Occipital lobe (tissue), 2 donors: ENCODE results near the gene TMEM253. TPM values are rescaled to one million over a fixed set of nuclear protein-coding genes. Genes with fewer than 3 reads are reported as not detected.
A peak's percentile ranks its signal among the peaks of the same experiment; 100 is the strongest.

Experiments
- DNase-seq: peaks from one replicate; lab custom pipeline; 2025; lab: John Stamatoyannopoulos, UW
- total RNA-seq: library from RNA; depleted of rRNA; stranded (reverse); fragments of >200 nt; gene quantifications from one replicate; pipeline ENCODE4 v1.2.3, GENCODE V29; 2014

The TMEM253 gene
- not detected for total RNA-seq

GRCh38 chr14:21100931-21101330 lies at the start of gene TMEM253:
TMEM253 (plus strand) TSS chr14:21101066; CDS start chr14:21101344, 278 bp downstream.
- no peak for DNase-seq

DNA sequence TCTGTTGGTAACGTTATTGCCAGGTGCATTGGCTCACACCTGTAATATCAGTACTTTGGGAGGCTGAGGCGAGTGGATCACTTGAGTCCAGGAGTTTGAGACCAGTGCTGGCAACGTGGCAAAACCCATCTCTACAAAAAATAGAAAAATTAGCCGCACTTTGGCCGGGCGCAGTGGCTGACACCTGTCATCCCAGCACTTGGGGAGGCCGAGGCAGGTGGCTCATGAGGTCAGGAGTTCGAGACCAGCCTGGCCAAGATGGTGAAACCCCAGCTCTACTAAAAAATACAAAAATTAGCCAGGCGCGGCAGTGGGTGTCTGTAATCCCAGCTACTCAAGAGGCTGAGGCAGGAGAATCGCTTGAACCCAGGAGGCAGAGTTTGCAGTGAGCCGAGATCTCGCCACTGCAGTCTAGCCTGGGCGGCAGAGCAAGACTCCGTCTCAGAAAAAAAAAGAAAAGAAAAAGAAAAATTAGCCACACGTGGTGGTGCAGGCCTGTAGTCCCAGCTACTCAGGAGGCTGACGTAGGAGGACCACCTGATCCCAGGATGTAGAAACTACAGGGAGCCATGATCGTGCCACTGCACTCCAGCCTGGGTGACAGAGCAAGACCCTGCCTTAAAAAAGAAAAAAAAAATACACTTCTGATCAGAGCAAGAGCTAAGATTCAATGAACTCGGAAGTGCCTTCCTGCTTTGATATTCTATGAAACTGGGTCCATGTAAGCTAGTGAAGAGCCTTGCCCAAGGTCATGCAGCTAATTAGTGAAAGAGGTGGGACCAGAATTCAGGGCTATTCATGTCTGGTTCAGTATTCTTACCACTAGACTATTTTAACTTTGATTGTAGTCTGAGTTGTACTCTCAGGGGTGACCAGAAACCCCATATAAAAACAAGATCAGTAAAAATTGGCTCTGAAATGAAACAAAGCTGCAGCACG lies 47.4 kb upstream of the TMEM253 start:
- no peak for DNase-seq

GRCh38 chr14:21054123-21054767 lies 46.6 kb upstream of the TMEM253 start:
- no peak for DNase-seq

DNA sequence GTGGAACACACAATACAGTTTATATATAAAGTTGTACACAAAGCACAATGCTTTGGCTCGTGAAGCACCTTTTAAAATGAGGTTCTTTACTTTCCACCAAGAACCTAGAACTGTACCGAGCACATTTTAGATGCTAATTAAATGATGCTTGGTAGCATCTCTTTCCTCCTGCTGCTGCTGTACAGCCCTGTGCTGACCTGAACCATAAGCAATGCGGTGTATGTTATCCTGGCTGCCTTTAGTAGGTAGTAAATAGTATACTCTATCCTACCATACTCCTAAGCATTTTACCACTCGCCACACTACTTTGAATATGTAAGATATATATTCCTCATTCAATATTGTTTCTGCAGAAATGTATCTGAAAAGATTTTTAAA lies 46.1 kb upstream of the TMEM253 start:
- DNase-seq: no peak

GRCh38 chr14:21055432-21056117 lies 45.3 kb upstream of the TMEM253 start:
- no peak for DNase-seq

GRCh38 chr14:21056520-21057163 lies 44.2 kb upstream of the TMEM253 start:
- DNase-seq: no peak

- DNase-seq: no peak
Observed at GRCh38 chr14:21057803-21058675, 42.8 kb upstream of the TMEM253 start, which contains the start of gene RNASE8. RNASE8 (plus strand) TSS chr14:21057822; CDS start chr14:21057893, 71 bp downstream.

GRCh38 chr14:21058903-21059302 lies 42.0 kb upstream of the TMEM253 start:
- DNase-seq: no peak

- DNase-seq: no peak
Observed at GRCh38 chr14:21059842-21060613, 40.8 kb upstream of the TMEM253 start.

- DNase-seq: no peak
Observed at GRCh38 chr14:21060614-21061346, 40.1 kb upstream of the TMEM253 start.

GRCh38 chr14:21061347-21061668 lies 39.6 kb upstream of the TMEM253 start:
- DNase-seq: no peak

DNA sequence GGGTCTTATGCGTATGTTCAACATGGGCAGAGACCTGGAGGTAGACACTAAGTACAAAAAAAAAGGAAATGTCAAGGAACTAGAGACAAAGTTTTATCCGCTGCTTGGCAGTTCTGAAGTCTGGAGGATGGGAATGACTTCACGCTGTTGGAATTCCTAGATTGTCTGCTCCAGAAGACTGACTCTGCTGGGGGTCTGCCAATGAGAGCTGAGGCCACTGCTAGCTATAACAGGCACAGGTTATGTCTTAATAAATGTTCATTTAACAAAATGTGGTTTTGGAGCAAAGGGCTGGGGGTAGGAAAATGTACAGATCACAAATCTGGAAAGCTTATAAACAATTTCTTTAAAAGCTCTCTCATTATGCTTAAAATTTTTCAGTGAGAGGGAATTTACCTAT lies 37.4 kb upstream of the TMEM253 start:
- no peak for DNase-seq

DNA sequence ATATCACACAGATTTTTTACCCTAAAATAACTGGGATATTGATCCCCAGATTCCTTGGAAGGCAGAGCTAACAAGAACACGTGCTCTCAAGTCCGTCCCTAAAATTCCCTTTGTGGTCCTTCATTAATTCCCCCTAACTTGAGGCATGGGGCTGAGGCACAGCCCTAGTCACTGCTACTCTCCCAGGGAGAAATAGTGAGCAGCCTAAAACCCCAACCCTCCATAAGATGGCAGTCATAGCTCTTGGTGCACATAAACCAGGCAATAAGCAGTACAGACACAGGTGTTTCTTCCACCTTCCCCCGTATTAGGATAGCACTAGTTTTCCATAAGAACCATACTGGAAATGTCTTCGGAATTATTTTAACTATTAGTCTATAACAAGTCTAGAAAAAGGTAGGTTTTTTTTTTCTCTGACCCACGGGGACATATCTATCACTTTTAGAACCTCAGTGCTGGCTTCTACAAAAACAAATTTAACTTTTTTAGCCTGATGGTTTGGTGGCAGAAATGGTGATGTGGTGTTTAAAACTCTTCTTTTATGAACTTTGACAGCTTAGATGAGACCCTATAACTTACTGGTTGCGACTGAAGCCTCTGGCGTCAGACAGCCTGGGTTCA lies 33.9 kb upstream of the TMEM253 start:
- no peak for DNase-seq

- DNase-seq: peak; percentile 14
Observed at GRCh38 chr14:21068521-21069387, 32.1 kb upstream of the TMEM253 start.

DNA sequence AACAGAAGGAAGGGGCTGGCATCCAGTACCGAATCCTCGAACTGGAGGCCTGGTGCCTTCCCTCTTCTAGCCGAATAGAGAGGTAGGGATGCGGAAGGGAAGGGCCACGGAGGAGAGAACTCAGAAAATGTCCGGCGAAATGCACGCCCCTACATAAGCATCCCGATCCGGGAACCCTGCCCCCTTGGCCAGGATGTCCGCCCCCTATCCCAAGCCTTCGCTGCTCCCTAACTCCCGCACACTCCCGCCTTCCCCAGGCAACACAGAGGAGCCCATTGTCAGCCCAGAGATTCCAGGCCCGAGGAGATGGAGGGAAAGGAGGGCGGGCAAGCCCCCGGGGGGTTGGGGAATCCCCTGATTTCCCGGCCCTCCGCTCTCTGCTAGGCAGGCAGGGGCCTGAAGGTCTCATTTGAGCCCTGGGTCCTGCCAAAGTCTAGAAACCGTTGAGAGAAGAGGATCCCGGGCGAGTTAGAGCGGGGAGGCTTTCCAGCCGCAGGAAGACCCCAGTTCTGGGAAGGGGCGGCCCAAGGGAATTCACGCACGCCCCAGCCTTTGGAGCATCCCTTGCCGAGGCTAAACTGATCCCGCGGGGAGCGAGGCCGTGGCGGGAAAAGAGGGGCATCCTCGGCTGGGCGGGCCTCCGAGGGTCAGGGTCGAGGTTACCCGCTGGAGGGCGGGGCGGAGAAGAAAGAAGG lies 31.3 kb upstream of the TMEM253 start:
- peak; percentile 38 for DNase-seq

DNA sequence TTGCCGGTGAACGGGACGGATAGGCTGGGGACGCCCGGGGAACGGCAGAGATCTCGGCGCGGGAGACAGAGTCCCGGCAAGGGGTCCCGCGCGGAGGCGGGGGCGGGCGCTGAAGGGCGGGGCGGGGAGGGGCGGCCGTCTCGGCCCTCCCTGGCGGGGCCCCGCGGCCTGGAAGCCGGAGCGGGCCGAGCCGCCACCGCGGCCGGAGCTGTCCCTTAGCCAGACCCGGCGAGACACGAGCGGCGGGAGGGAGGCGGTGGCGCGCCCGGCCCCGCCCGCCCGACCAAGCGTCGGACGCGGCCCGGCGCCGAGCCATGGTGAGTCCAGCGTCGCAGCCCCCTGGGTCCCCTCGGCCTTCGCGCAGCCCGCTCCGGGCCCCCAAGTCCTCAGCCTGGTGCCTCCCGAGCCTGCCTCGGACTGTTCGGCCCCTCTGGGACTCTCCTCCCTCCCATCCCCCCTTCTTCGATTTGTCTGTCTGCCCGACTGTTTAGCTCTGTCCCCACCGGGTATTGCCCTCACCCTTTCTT lies 30.7 kb upstream of the TMEM253 start, which contains the start of gene ARHGEF40:
Gene ARHGEF40, plus strand, starts transcription at position 222 of the 527 bp plus-strand sequence. Its CDS starts 93 bp downstream, at position 315.
- DNase-seq: peak; percentile 42
